Activated naive CD4-positive, alpha-beta T cell treated with anti-CD3 and anti-CD28 coated beads, Interleukin-2, amount 50 U/mL, for 72 hours (primary cell): Measurements from ENCODE around the gene FNBP1L. TPM values are rescaled to one million over a fixed set of nuclear protein-coding genes. Genes with fewer than 3 reads are reported as not detected.
"Not testable (repeated sequence)": the region's sequence is repeated elsewhere in the genome, so short reads cannot be mapped to it uniquely, and the experiment has no call there.

Experiments used
- ATAC-seq, 2 donors: fragments of 150-1000 bp; cut with Tn5 transposase; 2 replicates each; pipeline ENCODE4 v1.10.0; 2021; ENCODE audit warnings: mild to moderate bottlenecking in 2 of 2, moderate library complexity in 2 of 2
- DNase-seq, 2 donors: peaks; one replicate each; pipeline ENCODE4 v3.0.0; 2021 to 2022; ENCODE audit warnings: low spot score in 2 of 2
- H3K27ac Mint-ChIP-seq, 2 donors: one replicate each; pipeline ENCODE4 v1.8.0; 2022; ENCODE audit warnings: mild to moderate bottlenecking in 2 of 2, mixed read lengths in 2 of 2
- H3K36me3 Mint-ChIP-seq, 2 donors: one replicate each; pipeline ENCODE4 v1.8.0; 2022; ENCODE audit warnings: mixed read lengths in 2 of 2
- H3K9me3 Mint-ChIP-seq, 2 donors: one replicate each; pipeline ENCODE4 v1.8.0; 2022; ENCODE audit warnings: mixed read lengths in 2 of 2
- total RNA-seq, 2 donors: library from RNA; stranded (reverse); gene quantifications; one replicate each; pipeline ENCODE4 v1.2.3, GENCODE V29; 2022

The FNBP1L gene
- total RNA-seq, 2 donors from 2014 or later: 0.36 to 0.86 TPM

DNA sequence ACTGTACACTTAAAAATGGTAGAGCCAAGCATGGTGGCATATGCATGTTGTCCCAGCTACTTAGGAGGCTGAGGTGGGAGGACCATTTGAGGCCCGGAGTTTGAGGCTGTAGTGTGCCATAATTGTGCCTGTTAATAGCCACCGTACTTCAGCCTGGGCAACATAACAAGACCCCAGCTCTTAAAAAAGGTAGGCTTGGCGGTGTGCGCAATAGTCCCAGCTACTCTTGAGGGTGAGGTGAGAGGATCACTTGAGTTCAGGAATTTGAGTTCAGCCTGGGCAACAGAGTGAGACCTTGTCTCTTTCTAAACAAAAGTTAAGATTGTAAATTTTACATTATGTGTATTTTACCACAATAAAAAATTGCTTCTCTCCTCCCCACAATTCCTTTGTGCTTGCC is 19.7 kb downstream of the FNBP1L start:
- Mint-ChIP-seq H3K36me3 (peaks cover 0 to 5% of the 10 kb centered on the region in 2 donors), H3K9me3 (peaks cover 5 to 7% of the 10 kb centered on the region in 2 donors), H3K27ac (no peak overlapping the region)
- no peak for DNase-seq
- no peak for ATAC-seq

DNA sequence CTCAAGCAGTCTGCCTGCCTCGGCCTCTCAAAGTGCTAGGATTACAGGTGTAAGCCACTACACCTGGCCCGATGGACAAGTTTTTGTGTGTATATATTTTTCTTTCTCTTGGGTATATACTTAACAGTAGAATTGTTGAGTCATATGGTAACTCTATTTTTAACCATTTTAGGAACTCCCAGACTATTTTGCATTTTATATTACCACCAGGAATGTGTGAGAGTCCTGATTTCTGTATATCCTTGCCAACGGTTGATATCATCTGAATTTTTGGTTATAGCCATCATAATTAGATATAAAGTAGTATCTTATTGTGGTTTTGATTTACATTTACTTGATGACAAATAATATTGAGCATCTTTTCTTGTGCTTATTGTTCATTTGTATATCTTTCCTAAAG is 20.7 kb downstream of the FNBP1L start:
- ATAC-seq (no peak), DNase-seq (no peak)
- Mint-ChIP-seq H3K36me3 (peaks cover 0 to 5% of the 10 kb centered on the region in 2 donors), H3K9me3 (peaks cover 5 to 7% of the 10 kb centered on the region in 2 donors), H3K27ac (no peak overlapping the region)

DNA sequence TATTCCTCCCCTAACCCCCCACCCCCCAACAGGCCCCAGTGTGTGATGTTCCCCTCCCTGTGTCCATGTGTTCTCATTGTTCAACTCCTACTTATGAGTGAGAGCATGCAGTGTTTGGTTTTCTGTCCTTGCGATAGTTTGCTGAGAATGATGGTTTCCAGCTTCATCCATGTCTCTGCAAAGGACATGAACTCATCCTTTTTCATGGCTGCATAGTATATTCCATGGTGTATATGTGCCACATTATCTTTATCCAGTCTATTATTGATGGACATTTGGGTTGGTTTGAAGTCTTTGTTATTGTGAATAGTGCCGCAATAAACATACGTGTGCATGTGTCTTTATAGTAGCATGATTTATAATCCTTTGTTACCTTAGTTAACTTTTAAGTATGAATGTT is 21.3 kb downstream of the FNBP1L start:
- H3K27ac Mint-ChIP-seq, H3K36me3 Mint-ChIP-seq, DNase-seq, H3K9me3 Mint-ChIP-seq, ATAC-seq: not testable (repeated sequence)

DNA sequence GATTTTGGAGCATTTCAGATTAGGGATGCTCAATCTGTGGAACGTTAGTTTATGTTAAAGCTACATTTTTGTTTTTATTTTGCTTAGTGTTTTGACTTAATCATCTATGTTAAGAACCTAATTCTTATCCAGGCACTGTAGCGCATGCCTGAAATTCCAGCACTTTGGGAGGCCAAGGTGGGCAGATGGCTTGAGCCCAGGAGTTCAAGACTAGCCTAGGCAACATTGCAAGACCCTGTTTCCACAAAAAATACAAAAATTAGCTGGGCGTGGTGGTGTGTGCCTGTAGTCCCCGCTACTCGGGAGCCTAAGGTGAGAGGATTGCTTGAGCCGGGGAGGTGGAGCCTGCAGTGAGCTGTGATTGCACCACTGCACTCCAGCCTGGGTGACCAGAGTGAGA is 23.4 kb downstream of the FNBP1L start:
- H3K36me3 Mint-ChIP-seq: no peaks in the 10 kb centered on the region
- no peak for DNase-seq
- no peak for ATAC-seq
- no peak overlapping the region for H3K27ac Mint-ChIP-seq
- H3K9me3 Mint-ChIP-seq: peaks cover 0 to 2% of the 10 kb centered on the region in 2 donors

DNA sequence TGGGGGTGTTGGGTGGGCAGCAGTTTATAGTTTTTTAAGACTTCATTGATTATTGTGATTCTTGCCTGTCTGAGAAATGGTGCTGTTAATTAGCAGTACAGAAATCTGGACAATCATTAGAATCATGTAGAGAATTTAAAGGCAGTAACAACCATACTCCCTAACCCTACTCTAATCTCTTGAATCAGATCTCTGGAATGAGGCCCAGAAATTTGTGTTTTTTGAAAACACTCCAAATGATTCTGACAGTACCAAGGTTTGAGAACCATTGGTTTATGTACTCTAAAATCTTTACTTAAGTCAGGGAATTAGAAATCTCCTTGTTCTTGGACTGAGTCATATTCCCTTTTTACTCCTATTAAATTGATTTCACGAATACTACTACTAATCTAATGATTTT is 24.0 kb downstream of the FNBP1L start:
- Mint-ChIP-seq H3K27ac (no peak overlapping the region), H3K36me3 (no peaks in the 10 kb centered on the region), H3K9me3 (peaks cover 0 to 5% of the 10 kb centered on the region in 2 donors)
- DNase-seq: no peak
- ATAC-seq: no peak

DNA sequence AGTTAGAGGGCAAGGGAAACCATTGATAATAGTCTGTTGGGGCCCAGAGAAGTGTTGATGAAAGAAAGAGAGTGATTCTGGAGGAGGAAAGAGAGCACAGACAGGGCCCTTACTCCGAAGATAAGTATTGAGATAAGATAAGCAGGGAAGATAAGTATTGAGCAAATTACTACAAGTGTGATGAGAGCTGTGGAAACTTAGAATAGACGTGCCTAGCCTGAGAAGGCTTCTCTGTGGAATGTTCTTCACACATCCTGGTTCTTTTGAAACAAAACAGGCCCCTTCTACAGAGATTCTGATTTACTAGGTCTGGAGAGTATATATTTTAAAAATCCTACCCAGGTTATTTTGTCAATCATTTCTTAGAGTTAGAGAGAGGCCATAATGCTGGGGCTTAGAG is 26.4 kb downstream of the FNBP1L start:
- no peak for DNase-seq
- no peak for ATAC-seq
- no peak overlapping the region for H3K27ac Mint-ChIP-seq
- peaks cover 15 to 20% of the 10 kb centered on the region in 2 donors for H3K9me3 Mint-ChIP-seq
- peaks cover 15% of the 10 kb centered on the region in 2 donors for H3K36me3 Mint-ChIP-seq

DNA sequence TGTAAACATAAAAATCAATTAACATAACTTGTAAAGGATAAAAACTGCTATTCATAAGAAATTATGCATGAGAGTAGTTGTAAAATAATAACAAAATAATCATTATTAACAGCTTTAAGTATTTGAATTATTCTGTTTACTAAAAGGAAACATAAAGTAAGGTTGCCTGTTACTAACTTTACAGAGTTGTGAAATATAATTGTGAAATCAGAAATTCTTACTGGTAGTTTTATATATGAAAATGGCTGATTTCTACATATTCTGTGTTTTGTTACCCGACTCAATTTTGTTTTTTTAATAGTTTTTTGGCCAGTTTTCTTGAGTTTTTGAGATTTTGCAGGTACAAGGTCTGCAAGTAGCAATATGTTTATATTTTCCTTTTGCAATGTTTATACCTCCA is 27.8 kb downstream of the FNBP1L start:
- Mint-ChIP-seq H3K27ac (no peak overlapping the region), H3K9me3 (peaks cover 15 to 20% of the 10 kb centered on the region in 2 donors), H3K36me3 (peaks cover 15% of the 10 kb centered on the region in 2 donors)
- ATAC-seq: no peak
- DNase-seq: no peak

DNA sequence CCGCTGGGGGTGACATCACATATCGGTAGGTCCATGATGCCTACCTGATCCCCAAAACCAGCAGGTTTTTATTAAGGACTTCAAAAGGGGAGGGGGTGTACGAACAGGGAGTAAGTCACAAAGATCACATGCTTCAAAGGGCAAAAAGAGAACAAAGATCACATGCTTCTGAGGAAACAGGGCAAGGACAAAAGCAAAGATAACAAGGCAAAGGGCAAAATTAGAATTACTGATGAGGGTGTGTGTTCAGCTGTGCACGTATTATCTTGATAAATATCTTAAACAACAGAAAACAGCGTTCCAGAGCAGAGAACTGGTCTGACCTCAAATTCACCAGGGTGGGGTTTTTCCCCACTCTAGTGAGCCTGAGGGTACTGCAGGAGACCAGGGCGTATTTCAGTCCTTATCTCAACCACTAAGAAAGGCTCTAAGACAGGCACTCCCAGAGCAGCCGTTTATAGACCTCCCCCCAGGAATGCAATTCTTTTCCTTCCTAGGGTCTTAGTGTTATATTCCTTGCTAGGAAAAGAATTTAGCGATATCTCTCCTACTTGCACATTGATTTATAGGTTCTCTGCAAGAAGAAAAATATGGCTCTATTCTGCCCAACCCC is 31.3 kb downstream of the FNBP1L start:
- DNase-seq, ATAC-seq, H3K27ac Mint-ChIP-seq: not testable (repeated sequence)
- peaks cover 15% of the 10 kb centered on the region in 2 donors for H3K36me3 Mint-ChIP-seq
- H3K9me3 Mint-ChIP-seq: peaks cover 15 to 20% of the 10 kb centered on the region in 2 donors

DNA sequence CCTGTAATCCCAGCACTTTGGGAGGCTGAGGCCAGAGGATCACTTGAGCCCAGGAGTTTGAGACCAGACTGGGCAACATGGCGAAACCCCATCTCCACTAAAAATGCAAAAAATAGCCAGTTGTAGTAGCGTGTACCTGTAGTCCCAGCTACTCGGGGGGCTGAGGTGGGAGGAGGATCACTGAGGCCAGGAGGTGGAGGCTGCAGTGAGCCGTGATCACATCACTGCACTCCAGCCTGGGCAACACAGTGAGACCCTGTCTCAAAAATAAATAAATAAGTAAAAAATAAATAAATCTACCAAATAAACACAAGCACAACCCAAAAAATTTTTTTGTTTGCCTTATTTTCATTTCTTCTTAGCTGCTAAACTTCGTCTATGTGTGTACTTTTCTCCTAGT is 34.0 kb downstream of the FNBP1L start:
- DNase-seq, H3K27ac Mint-ChIP-seq, ATAC-seq: not testable (repeated sequence)
- H3K9me3 Mint-ChIP-seq: peaks cover 15% of the 10 kb centered on the region in 2 donors
- H3K36me3 Mint-ChIP-seq: peaks cover 15% of the 10 kb centered on the region in 2 donors

GRCh38 chr1:93483200-93483599 is 35.3 kb downstream of the FNBP1L start:
- DNase-seq (no peak), ATAC-seq (no peak)
- Mint-ChIP-seq H3K9me3 (peaks cover 10 to 11% of the 10 kb centered on the region in 2 donors), H3K27ac (no peak overlapping the region), H3K36me3 (peaks cover 11% of the 10 kb centered on the region in 2 donors)

- Mint-ChIP-seq H3K36me3 (peaks cover 7% of the 10 kb centered on the region in 2 donors), H3K27ac (no peak overlapping the region), H3K9me3 (peaks cover 6 to 7% of the 10 kb centered on the region in 2 donors)
- DNase-seq (no peak), ATAC-seq (no peak)
Measured at GRCh38 chr1:93483606-93484005, 35.7 kb downstream of the FNBP1L start.

GRCh38 chr1:93488207-93488606 is 40.3 kb downstream of the FNBP1L start:
- DNase-seq (no peak), ATAC-seq (no peak)
- no peaks in the 10 kb centered on the region for H3K36me3 Mint-ChIP-seq
- H3K9me3 Mint-ChIP-seq: no peaks in the 10 kb centered on the region
- no peak overlapping the region for H3K27ac Mint-ChIP-seq

GRCh38 chr1:93489756-93490155 is 41.8 kb downstream of the FNBP1L start:
- ATAC-seq (no peak), DNase-seq (no peak)
- no peaks in the 10 kb centered on the region for H3K36me3 Mint-ChIP-seq

GRCh38 chr1:93490357-93490756 is 42.4 kb downstream of the FNBP1L start:
- no peaks in the 10 kb centered on the region for H3K9me3 Mint-ChIP-seq
- no peak for ATAC-seq
- no peaks in the 10 kb centered on the region for H3K36me3 Mint-ChIP-seq
- DNase-seq: no peak
- H3K27ac Mint-ChIP-seq: no peak overlapping the region

More at GRCh38 chr1:93489756-93490155, 41.8 kb downstream of the FNBP1L start:
- H3K27ac Mint-ChIP-seq: no peak overlapping the region
- H3K9me3 Mint-ChIP-seq: no peaks in the 10 kb centered on the region

GRCh38 chr1:93495911-93496310 is 48.0 kb downstream of the FNBP1L start:
- H3K36me3 Mint-ChIP-seq: no peaks in the 10 kb centered on the region
- H3K9me3 Mint-ChIP-seq: no peaks in the 10 kb centered on the region
- no peak for ATAC-seq

DNA sequence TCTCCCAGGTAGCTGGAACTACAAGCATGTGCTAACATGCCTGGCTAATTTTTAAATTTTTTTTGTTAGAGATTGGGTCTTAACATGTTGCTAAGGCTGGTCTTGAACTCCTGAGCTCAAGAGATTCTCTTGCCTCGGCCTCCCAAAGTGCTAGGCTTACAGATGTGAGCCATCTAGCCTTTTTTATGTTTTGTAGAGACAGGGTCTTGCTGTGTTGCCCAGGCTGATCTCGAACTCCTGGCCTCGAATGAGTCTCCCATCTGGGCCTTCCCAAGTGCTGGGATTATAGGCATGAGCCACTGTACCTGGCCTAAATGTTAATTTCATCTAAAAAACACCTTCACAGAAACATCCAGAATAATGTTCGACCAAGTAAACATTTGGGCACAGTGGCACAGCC is 48.6 kb downstream of the FNBP1L start:
- ATAC-seq (no peak), DNase-seq (no peak)
- Mint-ChIP-seq H3K9me3 (no peaks in the 10 kb centered on the region), H3K36me3 (no peaks in the 10 kb centered on the region), H3K27ac (no peak overlapping the region)

More at GRCh38 chr1:93495911-93496310, 48.0 kb downstream of the FNBP1L start:
- H3K27ac Mint-ChIP-seq: no peak overlapping the region
- DNase-seq: no peak

DNA sequence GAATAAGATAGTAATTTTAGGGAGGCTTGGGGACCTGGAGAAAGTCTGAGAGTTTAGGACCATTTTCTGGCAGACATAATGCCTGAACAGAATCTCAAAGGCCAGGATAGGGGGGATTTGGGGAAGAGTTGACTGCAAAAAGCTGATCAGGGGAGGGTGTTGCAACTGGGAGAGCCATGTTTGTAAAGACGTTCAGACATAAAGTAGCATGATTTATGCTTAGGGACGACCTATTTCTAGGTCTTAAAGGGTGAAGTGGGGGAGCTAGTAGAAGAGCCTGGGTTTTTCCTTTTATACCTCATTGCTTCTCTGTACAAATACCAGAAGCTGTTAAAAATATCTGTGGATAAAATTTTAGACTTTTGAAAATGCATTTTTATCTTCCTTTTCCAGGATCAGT is 51.2 kb downstream of the FNBP1L start:
- H3K36me3 Mint-ChIP-seq: no peaks in the 10 kb centered on the region
- H3K9me3 Mint-ChIP-seq: no peaks in the 10 kb centered on the region
- ATAC-seq: no peak
- no peak overlapping the region for H3K27ac Mint-ChIP-seq
- no peak for DNase-seq

DNA sequence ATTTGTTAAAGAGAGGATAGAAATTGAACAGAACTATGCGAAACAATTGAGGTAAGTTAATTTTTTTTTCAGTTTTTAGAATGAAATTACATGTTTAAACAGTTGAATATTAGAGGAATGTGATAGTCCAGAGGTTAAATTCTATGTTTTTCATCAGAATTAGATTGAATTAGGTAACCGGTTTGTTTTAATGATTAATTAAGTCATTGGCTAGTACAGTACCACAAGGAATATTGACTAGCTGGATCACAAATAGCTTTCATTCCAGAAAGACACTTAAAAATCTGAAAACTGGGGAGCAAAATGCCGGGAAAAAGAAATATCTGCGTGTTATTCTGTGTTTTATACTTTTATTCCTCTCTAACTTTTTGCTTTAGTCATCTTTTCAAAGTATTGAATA is 51.6 kb downstream of the FNBP1L start:
- ATAC-seq (no peak), DNase-seq (no peak)
- Mint-ChIP-seq H3K36me3 (no peaks in the 10 kb centered on the region), H3K9me3 (no peaks in the 10 kb centered on the region), H3K27ac (no peak overlapping the region)
